Activated gamma-delta T cell treated with anti-CD3 and anti-CD28 coated beads, Interleukin-2, amount 50 U/mL, for 16 hours (primary cell): Measurements from ENCODE around the gene NME5.
"Not testable (repeated sequence)": the region's sequence is repeated elsewhere in the genome, so short reads cannot be mapped to it uniquely, and the experiment has no call there.

ENCODE experiments used
- DNase-seq: peaks from one replicate; pipeline ENCODE4 v3.0.0-alpha.2; 2020; ENCODE audit warnings: low read depth

NME5 gene, protein sequence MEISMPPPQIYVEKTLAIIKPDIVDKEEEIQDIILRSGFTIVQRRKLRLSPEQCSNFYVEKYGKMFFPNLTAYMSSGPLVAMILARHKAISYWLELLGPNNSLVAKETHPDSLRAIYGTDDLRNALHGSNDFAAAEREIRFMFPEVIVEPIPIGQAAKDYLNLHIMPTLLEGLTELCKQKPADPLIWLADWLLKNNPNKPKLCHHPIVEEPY

DNA sequence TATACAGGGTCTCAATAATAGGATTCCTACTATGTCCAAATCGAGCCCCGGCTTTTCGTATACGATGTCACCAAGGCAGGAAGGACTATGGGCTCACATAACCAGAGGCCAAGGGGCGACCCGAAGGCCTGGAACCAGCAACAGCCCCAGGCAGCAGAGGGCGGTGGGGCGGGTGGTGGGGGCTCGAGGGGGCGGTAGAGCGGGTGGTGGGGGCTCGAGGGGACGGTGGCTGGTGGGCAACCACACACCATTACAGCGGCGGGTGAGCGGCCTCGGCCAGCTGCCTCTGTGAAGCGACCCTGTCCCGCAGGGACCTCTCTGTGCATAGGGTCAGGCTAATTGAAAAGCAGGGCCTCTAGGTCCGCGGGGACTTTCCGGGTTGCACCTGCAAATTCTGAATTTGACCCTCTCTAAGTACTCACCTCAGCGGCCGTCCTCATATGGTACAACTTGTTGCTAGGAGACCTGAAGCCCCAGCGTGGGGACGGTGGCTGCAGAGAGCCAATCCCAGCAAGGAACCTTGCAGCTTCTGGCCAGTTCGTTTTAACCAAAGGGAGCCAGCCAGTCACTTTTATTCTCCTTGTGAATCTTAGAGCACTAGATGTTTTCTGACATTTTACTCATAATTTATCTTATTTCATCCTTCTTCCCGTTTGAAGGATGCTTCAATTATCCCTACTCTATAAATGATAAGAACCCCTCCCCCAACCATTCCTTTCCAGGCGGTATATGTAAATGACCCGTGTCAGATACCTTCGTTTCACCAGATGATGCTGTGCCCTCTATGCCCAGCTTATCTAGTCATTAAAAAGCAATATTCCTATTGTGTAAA, at the start of gene NME5:
NME5 (minus strand) TSS at position 480 of the 832 bp plus-strand sequence. CDS start 648 bp downstream, outside the sequence.
- no peak for DNase-seq

DNA sequence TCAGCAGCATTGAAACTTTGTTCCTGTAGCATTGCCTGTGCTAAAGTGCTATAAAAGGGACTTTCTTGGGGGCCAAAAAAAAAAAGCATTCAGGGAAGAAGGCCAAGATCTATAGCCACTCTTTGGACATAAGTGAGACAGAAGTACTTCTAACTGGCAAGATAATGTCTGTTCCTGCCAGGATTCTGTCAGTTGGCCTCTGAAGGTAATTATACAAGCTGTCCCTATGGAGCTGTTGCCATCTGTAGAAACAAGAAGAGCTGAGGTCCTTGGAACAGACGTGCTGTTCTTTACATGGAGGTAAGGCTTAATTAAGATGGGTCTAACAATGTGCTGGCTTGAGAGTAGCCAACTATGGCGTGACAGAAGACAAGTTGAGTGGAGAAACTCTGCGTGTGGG, 49.4 kb upstream of the NME5 start:
- no peak for DNase-seq

DNA sequence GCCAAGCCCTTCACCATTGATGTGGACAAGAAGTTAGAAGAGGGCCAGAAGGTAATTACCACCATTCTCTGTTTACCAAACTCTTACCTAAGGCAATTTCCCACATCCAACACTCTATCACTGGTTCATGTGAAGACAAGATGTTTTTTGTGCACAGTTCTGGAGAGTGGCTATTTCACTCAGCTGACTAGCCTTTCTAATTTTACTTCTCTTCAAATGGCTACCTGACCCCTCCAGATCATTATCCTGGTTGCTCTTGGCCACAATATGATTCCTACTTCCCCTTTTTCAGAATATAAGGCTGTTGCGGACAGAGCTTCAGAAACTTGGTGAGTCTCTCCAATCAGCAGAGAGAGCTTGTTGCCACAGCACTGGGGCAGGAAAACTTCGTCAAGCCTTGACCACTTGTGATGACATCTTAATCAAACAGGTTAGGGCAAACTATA, 46.8 kb upstream of the NME5 start:
- DNase-seq = no peak

DNA sequence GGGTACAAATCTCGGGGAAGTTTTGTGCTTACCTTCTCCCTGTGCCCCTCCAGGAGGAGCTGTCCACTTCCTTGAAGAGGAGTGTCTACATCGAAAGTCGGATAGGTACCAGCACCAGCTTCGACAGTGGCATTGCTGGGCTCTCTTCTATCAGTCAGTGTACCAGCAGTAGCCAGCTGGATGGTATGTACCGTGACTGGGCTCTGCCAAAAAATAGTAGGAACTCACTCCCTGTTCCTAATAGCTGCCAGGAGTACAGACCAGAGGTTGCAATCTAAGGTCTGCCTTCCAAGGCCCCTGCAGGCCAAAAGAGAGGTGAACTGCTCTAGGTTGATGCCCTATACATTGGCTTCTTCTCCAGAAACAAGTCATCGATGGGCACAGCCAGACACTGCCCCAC, 43.6 kb upstream of the NME5 start:
- no peak for DNase-seq

DNA sequence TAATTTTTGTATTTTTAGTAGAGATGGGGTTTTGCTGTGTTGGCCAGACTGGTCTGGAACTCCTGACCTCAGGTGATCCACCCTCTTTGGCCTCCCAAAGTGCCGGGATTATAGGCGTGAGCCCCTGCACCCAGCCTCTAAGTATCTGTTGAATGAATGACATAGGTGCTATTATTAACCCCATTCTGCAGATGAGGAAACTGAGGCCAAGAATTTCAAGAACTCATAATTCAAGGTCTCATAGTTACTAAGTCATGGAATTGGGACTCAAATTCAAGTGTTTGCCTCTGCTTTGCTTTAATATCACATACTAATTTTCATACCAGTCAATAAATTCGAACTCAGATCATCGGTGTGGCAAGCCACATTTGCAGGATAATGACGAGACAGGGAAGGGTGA, 41.6 kb upstream of the NME5 start:
- DNase-seq = no peak

DNA sequence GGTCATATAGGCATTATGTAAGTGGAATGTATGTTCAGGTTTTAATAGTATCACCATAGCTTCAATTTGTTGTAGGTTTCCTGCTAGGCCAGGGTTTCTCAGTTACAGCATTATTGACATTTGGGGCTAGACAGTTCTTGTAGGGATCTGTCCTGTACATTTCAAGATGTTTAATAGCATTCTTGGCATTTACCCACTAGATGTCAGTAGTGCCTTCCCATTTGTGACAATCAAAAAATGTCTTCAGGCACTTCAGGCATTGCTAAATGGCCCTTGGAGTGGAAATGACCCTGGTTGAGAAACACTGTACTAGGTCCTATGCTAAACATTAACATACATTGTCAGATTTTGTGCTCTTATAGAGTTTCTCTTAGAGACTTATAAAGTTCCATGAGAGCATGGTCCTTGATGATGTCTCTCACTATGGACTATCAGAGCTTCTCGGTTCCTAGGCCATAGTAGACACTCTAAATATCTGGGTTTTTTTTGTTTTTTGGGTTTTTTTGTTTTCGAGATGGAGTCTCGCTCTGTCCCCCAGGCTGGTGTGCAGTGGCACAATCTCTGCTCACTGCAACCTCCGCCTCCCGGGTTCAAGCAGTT, 41.1 kb upstream of the NME5 start:
- DNase-seq = no peak

DNA sequence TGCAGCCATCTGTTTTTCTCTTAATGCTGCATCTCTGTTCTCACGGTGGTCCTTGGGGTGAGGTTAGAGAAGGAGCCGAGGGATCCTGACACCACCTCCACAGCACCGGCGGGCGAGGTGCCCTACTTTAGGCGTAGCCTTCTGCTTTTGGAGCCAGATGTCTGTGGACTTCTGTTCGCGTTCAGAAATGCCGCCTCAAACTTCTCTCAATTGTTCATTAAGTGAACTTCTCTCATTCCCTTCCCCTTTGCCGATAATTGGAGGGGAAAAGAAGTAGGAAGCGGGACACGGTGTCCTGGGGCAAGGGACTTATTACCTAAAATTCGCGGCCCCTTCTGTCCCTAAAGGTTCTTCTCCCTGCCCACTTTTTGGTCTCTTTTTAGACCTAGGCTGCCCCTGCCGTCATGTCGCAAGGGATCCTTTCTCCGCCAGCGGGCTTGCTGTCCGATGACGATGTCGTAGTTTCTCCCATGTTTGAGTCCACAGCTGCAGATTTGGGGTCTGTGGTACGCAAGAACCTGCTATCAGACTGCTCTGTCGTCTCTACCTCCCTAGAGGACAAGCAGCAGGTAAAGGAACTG, 40.1 kb upstream of the NME5 start:
- no peak for DNase-seq

DNA sequence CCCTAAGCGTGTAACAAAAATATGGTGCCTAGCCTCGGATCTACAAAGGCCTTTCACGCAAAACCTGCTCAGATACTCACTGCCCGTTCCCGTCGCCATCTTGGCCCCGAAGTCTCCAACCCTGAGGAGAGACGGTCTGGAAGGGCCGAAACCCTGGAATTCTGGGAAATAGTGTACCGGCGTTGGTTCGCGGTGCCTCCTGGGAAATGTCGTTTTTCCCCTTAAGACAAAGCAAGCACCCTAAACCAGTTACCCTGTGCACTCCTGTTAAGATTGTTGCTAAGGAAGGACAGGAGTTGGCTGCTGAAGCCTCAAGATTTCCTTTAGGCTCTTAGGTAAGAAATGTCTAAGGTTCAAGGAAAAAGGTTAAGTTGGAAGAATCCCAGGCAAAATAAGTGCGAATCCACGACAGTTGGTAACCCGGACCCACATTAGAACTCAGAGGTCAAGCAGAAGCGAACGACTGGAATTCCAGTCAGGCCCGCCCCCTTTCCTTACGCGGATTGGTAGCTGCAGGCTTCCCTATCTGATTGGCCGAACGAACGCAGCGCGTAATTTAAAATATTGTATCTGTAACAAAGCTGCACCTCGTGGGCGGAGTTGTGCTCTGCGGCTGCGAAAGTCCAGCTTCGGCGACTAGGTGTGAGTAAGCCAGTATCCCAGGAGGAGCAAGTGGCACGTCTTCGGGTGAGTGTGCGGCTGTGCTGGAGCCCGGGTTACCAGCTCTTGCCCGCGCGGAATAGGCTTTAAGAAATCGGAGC, 39.5 kb upstream of the NME5 start, which contains the start of the genes BRD8 and KIF20A:
BRD8 (minus strand) TSS at position 115 of the 761 bp plus-strand sequence; CDS start at position 99, 16 bp downstream.
KIF20A (plus strand) TSS at position 597 of the 761 bp plus-strand sequence. CDS start 569 bp downstream, outside the sequence.
- DNase-seq = peak; percentile 83

DNA sequence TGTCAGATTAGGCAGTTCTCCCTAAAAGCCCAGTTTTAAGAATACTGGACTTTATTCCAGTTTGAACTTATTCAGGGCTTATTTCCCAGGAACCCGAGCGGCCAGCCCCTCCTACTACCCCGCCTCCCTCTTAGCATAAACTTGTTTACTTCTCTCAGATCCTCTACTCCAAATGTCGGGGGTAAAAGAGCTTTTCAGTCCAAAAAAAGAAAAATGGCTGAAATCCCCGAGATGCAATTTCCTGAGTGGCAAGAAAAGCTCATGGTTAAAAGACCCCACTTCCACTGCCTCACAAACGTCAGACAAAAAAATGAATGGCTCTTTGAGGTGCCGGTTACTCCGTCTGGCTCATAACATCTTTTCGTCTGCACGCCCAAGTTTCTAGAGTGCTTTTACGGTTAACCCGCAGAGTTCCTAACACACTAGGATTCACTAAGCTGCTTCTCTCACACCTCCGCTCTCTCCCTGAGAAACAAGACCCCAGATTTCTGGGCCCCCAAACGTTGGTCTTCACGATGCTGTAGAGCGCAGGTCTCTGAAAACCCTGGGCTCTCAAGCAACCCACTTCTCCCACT, 38.8 kb upstream of the NME5 start:
- DNase-seq = no peak

DNA sequence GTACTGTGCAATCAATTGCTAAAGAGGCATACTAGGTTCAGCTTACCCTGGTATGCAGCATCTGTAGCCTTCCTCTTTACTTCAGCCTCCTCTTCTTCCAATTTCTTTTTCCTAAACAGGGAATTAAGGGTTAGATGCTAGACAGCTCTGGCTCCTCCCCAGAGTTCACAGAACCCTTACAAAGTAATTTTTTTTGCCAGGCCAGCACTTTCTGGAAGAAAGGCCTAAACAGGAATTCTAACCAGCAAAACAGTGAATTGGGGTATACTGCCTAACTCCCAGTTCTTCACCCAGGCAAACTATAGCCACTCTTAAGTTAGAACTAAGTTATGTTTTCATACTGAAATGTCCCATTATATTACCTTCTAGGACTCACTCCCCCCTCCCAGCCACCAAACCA, 31.1 kb upstream of the NME5 start:
- DNase-seq = no peak

DNA sequence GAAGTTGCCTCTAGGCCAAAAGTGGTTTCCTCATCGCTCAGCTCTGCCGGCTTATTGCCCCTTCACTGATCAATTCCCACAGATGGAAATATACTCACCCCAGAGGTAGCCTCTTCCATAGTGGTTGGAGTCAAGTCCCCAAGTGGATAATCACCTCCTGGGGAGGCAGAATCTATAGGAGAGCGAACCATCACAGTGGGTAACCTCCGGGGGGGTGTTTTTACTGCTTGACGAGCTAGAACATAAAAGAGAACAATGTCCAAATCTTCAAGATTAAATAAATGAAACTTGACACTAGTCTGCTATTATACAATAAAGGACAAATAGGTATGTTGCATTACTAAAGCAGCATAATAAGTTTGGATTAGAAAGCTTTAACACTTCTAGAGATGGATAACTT, 29.9 kb upstream of the NME5 start:
- DNase-seq = no peak

DNA sequence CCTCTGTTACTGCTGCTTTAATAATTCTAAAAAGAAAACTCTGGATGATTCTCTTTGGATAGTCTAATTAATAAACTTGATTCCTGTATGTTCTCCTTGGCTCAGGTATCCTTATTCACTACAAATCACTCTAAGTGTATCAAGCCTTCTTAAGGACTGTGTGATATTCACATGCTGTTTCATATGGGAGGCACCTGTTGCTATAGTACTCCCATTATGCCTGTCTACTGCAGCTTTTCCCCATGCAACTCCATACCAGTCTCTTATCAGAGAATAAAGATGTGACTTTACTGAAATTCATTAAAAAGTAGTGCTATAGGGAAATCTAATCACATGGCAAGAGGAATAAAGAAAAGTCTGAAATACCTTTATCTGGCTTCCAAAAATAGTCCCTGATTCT, 24.5 kb upstream of the NME5 start:
- no peak for DNase-seq

DNA sequence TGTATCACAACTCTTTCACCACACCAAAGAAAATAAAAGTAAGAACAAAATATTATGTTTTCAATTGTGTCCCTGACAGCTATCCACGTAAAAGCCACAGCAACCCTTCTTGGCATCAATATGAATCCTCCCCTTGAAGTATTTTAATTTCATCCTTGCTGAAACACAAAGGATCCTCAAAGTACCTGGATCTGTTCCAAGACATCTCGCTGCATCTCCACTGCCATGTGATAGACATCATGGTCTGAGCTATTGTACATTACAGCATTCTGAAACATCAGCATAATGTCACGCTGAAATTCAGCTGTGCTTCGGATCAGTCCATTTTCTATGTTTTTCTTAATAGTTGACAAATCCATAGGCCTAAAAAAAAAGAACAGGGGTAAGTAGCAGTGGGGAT, 21.5 kb upstream of the NME5 start:
- no peak for DNase-seq

DNA sequence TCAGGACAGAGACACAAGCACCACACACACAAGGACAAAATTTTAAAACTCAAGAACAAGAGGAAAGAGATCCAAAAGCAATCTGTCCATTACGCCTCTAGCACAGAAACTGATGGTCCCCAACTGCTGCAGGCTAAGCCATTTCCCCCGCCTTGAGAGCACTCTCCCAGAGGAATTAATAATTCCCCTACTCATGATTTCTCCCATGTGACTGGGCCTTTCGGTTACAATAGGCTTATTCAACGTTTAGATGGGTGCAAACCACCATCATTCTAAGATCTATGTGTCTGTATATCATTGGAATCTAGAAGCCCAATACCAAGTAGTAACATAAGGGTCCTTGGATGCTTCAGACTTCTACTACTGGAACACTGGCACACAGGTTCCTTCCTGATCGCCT, 20.4 kb upstream of the NME5 start:
- DNase-seq = no peak

DNA sequence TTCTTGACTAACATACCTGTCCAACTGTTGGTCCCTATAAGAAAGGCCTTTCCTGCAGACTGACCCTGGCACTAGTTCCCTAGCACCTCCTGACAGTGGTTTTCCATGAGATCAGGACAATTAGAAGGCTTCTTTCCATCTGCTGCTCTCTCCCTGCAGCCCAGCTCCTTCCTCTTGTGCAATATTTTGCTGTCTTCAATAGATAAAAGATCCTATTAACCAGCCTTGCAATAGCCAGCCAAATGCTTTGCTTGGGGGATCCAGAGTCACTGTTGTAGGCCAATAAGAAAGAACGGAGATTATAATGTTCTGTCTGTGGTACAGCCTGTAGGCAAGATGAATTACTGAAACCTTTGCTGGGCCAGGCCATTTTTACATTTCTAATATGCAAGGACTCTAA, 18.4 kb upstream of the NME5 start:
- DNase-seq = no peak

DNA sequence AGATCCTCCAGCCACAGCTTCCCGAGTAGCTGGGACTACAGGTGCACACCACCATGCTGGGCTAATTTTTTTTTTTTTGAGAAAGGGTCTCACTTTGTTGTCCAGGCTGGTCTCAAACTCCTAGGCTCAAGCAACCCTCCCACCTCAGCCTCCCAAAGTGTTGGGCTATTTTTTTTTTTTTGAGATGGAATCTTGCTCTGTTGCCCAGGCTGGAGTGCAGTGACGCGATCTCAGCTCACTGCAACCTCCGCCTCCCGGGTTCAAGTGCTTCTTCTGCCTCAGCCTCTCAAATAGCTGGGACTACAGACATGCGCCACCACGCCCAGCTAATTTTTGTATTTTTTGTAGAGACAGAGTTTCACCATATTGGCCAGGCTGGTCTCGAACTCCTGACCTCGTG, 16.7 kb upstream of the NME5 start:
- not testable (repeated sequence) for DNase-seq

DNA sequence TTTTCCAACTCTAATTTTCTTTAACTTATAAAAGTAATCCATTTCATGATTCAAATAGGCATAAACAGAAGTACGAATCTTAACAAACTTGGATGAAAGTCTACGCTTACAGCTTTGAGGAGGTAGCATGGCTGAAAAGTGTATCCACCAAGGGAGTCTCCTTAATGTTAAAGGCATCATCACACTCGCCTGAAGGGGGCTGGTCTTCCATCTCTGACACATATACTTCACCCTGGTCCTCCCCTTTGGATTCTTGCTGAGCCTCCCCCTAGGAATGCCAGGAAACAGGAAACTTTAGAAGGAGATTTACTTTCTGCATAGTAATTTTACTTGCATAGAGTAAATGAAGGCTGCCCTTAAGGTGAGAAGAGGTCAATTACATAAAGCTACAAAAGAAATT, 10.3 kb upstream of the NME5 start:
- no peak for DNase-seq

DNA sequence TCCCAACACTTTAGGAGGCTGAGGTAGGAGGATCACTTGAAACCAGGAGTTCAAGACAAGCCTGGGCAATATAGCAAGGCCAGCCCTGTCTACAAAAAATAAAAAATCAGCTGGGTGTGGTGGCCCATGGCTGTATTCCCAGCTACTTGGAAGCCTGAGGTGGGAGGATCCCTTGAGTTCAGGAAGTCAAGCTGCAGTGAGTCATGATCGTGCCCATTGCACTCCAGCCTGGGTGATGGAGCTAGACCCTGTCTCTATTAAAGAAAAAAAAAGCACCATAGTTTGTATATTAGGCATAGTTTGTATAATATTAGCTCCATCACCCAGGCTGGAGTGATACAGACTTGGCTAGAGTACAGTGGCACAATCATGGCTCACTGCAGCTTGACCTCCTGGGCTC, 9.6 kb upstream of the NME5 start:
- DNase-seq = no peak

DNA sequence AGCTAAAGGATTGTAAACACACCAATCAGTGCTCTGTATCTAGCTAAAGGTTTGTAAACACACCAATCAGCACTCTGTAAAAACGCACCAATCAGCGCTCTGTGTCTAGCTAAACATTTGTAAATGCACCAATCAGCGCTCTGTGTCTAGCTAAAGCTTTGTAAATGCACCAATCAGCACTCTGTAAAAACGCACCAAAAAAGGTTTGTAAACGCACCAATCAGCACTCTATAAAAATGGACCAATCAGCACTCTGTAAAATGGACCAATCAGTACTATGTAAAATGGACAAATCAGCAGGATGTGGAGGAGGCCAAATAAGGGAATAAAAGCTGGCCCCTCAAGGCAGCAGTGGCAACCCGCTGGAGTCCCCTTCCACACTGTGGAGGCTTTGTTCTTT, 4.3 kb upstream of the NME5 start:
- not testable (repeated sequence) for DNase-seq

DNA sequence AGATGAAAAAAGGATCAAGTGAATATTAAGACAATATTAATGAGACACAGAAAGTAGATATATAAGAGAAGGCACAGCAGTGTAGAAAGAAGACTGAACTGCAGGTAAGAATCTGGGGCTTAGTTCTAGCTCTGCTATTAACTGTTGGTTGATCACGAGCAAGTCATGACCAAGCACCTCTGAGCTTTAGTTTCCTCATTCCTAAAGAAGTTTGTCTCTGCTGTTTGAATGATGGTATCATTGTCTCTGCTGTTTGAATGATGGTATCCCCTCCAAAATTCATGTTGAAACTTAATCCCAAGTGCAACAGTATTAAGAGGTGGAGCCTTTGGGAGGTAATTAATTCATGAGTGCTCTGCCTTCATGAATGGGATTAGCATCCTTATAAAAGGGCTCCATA, 2.5 kb upstream of the NME5 start:
- no peak for DNase-seq

DNA sequence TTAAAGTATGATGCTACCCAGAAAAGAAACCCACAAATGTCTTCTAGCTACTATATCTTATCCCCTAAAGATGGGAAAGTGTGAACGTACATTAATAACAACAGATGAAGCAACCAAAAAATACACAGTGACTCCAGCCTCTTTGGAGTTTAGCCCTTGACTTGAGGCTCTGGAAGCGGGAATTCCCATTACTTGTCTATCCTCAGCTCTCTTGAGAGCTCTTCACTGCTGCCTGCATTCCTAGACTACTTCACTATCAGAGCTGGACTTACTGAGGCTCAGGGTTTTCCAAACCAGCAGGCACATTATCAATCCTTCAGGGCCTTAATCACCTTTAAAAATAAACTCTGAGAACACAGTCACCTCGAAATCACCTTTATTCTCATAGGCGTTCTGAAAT, 1.0 kb upstream of the NME5 start:
- no peak for DNase-seq

DNA sequence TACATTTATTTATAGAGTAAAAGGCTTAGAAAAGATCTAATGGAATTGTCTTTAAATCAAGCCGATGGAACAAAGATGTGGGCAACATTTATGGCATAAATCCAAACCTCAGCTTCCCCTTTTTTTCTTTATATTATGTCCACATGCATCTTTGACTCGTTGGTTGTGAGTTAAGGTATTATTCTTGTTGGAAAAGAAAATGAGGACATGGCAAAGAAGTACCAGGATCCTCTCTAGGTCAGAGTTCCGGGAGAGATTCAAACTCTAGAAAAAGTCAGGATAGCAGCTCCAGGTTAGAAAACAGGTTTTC, 508 bp upstream of the NME5 start:
- no peak for DNase-seq
